ENCODE data around the gene CACNG5. TPM values are rescaled to one million over a fixed set of nuclear protein-coding genes. Genes with fewer than 3 reads are reported as not detected.

The CACNG5 gene
- total and polyA plus RNA-seq, 11 donors: not detected

- intact Hi-C loops (cut with DNase I): no loop called here
- DNase-seq (peak in 2 of 5 donors; percentile 26 to 35), ATAC-seq (peak in 3 of 4 donors; percentile 74 to 82 (median 76))
- TF ChIP-seq CTCF (IDR thresholded peaks at IDR 0.05) (no peak), POLR2A (IDR thresholded peaks at IDR 0.05) (no peak)
- WGBS, 4 donors: 3 to 6% (median 5%) methylated on average over 18 of the region's 18 CpGs
- H3K27ac ChIP-seq: no peak overlapping the region
- no peaks in the 10 kb centered on the region for H3K36me3 ChIP-seq
- H3K9me3 ChIP-seq: no peaks in the 10 kb centered on the region
- H3K4me1 ChIP-seq: no peaks in the 10 kb centered on the region
- peaks cover 0 to 33% (median 6%) of the 10 kb centered on the region in 9 donors for H3K27me3 ChIP-seq
- H3K4me3 ChIP-seq: no peak overlapping the region
These were observed 5.5 kb upstream of the CACNG5 start for GRCh38 chr17:66829386-66829864.

DNA sequence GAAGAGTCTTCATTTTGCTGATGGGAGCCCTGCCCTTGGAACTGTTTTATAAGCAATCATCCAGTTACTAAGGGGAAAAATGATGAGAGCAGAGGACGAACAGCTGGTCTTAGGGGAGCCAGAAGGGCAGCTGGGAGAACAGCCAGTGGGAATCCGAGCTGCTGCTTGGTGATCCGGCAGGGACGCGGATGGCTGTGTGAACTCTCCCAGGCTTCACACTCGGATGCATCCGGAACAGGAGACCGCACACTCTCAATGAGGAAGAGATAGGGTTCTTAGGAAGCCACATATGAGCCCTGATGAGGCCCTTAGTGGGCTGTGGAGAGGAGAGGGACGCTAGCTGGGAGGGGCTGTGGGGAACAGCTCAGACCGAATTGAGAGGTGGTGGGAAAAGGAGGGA, 5.0 kb upstream of the CACNG5 start:
- Histone ChIP-seq H3K9me3 (no peaks in the 10 kb centered on the region), H3K27ac (no peak overlapping the region), H3K27me3 (peaks cover 3 to 38% (median 11%) of the 10 kb centered on the region in 9 donors), H3K4me3 (no peak overlapping the region), H3K4me1 (peaks cover 0 to 2% (median 0%) of the 10 kb centered on the region in 12 donors), H3K36me3 (no peaks in the 10 kb centered on the region)
- WGBS, 4 donors: 2 to 9% (median 8%) methylated on average over 10 of the region's 10 CpGs
- DNase-seq: no peak
- TF ChIP-seq POLR2A (IDR thresholded peaks at IDR 0.05) (no peak), CTCF (IDR thresholded peaks at IDR 0.05) (no peak)
- ATAC-seq: no peak
- intact Hi-C loops (cut with DNase I): no loop called here

- no peak overlapping the region for H3K4me3 ChIP-seq
- ATAC-seq (no peak), DNase-seq (no peak)
- H3K4me1 ChIP-seq: peaks cover 0 to 6% (median 0%) of the 10 kb centered on the region in 12 donors
- H3K27me3 ChIP-seq: peaks cover 8 to 44% (median 17%) of the 10 kb centered on the region in 9 donors
- H3K27ac ChIP-seq: no peak overlapping the region
- H3K36me3 ChIP-seq: no peaks in the 10 kb centered on the region
- WGBS, 4 donors: 23 to 37% (median 27%) methylated on average over 4 of the region's 4 CpGs
- TF ChIP-seq POLR2A (IDR thresholded peaks at IDR 0.05): no peak
- TF ChIP-seq CTCF (IDR thresholded peaks at IDR 0.05): no peak
- H3K9me3 ChIP-seq: no peaks in the 10 kb centered on the region
- intact Hi-C loops (cut with DNase I): no loop called here
These were observed 4.5 kb upstream of the CACNG5 start for GRCh38 chr17:66830451-66830850.

- WGBS, 4 donors: 59 to 67% (median 63%) methylated on average over 13 to 14 of the region's 14 CpGs
- no peak for DNase-seq
These were observed 3.3 kb upstream of the CACNG5 start for GRCh38 chr17:66831383-66832210.

More at GRCh38 chr17:66831383-66832210, 3.3 kb upstream of the CACNG5 start:
- Histone ChIP-seq H3K27ac (no peak overlapping the region), H3K4me1 (peaks cover 0 to 6% (median 0%) of the 10 kb centered on the region in 12 donors), H3K27me3 (peaks cover 9 to 55% (median 24%) of the 10 kb centered on the region in 9 donors), H3K36me3 (no peaks in the 10 kb centered on the region), H3K9me3 (no peaks in the 10 kb centered on the region), H3K4me3 (no peak overlapping the region)
- TF ChIP-seq CTCF (IDR thresholded peaks at IDR 0.05): no peak
- TF ChIP-seq POLR2A (IDR thresholded peaks at IDR 0.05): no peak
- no peak for ATAC-seq
- intact Hi-C loops (cut with DNase I): no loop called here

Data from heart left ventricle (tissue), 16 donors.